GM19463 (cell line): ENCODE results near the gene NEDD4L.

ENCODE experiments used
- ATAC-seq: cut with Tn5 transposase; IDR thresholded peaks from one replicate; pipeline ENCODE4 v1.9.1; 2021; ENCODE audit warnings: mild to moderate bottlenecking, moderate library complexity; ENCODE audit not compliant: unreplicated experiment

The NEDD4L gene

DNA sequence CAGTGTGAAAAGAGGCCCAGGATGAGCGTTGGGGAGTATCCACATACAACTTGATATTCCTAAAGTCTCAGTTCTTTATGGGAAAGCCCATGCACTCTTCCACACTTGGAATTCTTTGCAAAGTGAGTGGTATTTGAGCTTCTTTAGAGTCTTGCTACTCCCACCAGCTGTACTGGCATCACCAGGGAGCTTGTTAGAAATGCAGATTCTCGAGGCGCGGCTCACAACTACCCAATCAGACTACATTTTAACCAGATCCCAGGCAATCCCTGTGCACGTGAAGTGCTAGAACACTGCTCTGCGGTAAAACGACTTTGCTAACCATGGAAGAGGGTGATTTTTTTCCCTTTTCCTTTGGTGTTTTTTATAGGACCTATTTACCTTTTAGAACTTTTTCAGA lies 184.7 kb downstream of the NEDD4L start:
- no peak for ATAC-seq

DNA sequence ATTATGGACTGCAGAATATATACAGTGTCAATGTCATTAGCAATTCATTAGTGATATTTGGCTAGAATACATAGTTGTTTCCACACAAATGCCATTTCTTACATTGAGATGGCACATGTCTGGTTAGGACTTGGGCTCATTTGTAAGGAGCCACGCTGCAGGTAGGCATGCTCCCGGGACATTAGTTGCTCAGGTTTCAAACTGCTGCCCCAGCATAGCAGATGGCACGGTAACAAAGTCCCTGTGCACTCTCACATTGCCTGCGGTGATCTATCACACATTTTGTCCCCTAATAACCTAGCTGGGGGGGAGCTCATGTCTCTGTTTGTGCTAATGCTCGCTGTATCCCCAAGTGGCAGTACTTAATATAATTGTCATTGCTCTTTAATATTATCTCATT lies 185.1 kb downstream of the NEDD4L start:
- no peak for ATAC-seq

DNA sequence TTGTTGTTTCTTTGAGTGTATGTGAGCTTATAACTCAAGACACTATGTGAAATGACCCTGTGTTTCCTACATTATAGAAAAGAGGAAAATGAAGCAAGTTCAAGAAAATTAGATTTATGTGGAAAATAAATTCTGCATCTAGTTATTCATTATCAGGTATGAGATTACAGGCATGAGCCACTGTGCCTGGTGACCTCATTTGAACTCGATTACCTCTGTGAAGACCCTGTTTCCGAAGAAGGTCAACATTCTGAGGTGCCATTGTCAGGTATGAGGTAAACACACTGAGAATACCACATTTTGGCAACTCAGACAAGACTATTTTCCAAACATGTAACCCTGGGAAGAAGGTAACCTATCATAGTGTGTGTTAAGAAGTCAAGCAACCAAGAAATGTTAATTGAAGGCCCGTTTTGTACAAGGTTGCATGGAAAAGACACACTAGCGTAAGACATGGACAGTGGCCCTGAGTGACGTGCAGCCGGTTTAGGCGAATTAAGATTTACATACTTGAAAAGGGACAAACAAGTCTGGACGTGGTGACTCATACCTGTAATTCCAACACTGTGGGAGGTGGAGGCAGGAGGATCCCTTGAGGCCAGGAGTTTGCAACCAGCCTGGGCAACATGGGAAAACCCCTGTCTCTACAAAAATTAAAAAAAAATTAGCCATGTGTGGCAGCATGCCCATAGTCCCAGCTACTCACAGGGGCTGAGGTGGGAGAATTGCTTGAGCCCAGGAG lies 186.6 kb downstream of the NEDD4L start:
- ATAC-seq = peak; percentile 54

DNA sequence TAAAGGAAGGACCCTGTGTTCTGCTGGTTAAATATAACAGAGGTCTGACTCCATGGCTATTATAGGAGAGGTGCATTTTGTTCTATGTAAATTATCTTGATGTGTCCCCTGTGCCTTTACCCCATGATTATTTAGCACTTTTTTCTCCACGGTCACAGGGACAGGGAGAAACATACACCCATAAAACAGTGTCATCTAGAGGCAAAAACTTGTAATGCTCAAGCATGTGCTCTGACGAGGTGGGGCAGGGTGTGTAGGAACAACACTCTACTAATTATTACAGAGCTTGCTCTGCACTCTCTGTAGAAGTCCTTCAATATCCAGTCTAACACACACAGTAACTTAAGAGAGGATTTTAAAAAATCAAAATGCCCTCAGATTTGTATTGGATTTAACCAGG lies 187.9 kb downstream of the NEDD4L start:
- no peak for ATAC-seq

DNA sequence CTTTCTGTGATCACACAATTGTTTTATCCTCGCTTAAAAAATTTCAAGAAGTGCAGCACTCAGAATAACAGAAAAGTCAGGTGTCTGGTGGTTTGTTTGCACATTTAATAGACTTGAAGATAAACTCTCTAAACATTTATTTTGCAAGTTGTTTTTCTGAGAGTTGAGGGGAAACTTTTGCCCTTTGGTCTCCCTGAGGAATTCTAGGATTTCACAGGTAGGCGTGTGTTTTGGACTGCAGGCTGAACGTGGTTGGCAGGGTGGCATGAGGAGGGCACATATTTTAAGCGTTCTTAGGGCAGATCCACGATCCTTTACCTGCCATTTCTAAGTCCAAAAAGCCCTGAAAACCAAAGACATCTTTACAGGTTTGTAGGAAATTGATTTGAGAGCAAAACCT lies 188.6 kb downstream of the NEDD4L start:
- no peak for ATAC-seq

DNA sequence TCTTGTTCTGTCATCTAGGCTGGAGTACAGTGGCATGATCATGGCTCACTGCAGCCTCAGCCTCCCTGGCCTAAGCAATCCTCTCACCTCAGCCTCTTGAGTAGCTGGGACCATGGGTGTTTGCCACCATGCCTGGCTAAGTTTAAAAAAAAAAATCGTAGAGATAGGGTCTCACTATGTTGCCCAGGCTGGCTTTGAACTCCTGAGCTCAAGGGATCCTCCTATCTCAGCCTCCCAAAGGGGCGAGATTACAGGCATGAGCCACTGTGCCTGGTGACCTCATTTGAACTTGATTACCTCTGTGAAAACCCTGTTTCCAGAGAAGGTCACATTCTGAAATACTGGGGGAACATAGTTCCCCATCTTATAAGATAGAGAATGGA lies 190.3 kb downstream of the NEDD4L start:
- ATAC-seq = no peak

DNA sequence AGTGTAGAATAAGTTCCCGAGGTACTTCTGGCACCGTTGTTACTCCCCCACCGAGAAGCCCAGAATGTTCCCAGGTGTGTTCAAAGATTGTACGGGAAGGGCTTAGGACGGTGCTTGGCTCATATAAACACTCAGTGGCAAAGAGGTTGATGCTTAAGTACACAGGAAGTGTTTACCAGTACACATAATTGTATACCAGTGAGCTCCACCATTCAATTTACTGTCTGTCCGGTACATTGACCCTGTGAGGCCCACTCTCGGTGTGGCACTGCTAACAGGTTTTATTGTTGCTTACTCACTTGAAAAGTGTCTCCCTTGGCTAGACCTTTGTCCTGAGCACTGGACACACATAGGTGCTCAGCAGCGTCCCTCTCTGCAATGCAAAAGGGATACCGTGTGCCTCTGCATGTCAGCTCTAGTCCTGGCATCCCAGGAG lies 191.0 kb downstream of the NEDD4L start:
- no peak for ATAC-seq

DNA sequence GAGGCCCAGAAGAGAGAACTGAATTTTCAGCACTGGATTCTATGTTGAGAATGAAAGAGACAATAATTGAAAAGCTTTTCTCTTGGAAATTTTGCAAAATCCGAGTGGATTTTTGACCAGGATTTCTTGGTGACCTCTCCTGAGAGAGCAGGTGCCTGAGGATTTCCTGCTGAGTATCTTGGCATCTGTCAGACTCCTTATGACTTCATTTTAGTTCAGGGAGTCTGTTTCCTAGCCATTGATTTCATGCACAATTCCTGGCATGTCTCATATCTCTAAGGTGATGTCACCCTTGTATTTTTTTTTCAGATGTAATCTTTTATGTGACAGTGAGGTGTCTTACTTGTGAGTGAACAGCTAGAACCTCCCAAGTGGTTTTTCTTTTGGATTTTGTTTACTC lies 195.9 kb downstream of the NEDD4L start:
- ATAC-seq = no peak

DNA sequence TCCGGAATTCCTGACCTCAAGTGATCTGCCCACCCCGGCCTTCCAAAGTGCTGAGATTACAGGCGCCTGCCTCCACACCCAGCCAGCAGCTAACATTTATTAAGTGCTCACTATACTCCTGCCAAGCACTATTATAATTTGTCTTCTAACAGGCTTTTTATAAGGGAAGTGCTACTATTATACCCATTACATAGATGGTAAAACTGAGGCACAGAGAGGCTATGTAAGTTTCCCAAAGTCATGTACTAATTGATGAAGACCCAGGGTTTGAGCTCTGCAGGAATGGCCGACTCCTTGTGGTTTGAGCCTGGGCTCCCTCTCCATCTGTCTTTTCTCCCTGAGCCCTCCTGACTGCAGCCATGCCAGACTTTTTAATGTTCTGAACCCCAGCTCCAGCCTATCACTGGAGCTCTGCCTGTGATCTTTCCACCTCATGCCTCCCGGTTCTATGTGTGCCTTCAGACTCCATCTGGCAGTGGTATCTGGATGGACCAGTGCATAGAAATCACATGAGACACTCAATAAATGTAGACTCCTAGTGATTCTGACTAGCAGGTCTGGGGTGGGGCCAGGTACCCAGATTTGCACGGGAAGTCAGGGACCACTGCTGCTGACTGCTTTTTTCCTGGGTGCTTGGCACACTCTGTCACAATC lies 197.1 kb downstream of the NEDD4L start:
- ATAC-seq = no peak

DNA sequence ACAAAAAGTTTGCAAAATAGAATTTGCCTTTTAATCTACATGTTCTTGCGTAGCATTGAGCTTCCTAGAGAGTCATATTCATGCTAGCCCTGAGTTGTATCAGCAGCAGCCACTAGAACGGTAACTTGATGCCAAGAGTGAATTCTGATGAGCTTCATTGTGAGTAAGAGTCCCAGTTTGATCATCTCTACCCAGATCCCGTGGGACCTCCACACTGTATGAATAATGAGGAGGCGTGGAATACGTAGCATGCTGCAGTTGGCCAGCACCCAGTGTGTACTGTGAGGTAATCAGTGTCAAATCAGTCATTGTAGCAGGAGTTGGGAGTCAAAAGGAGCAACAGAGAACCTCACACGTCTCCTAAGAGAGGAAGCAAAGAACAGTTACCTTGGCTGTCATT lies 197.9 kb downstream of the NEDD4L start:
- no peak for ATAC-seq

DNA sequence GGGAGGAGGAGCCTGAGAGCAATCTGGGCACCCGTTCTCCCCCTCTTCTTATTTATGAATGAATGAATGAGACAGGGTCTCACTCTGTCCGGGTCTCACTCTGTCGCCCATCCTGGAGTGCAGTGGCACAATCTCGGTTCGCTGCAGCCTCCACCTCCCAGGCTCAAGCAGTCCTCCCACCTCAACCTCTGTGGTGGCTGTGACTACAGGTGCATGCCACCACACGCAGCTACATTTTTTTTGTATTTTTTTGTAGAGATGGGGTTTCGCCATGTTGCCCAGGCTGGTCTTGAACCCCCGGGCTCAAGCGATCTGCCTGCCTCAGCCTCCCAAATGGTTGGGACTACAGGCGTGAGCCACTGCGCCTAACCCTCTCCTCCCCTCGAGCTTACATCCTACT lies 198.4 kb downstream of the NEDD4L start:
- no peak for ATAC-seq

DNA sequence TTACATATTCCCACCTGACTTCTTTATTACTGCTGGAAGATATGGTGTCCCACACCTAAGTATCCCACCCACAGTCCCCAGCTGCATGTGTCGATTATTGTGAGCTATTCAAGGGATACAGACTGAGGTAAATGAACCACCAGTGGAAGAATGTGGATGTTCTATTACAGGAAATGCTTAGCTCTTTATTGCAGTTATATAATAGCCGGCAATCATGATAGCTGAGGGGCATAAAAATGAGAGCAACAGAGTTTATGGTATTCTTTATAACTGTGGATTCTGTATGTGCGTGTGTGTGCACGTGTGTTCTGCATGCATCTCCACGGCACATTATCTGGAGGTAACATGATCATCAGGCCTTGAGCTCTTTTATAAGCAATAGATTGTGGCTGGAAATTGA lies 198.9 kb downstream of the NEDD4L start:
- ATAC-seq = no peak

DNA sequence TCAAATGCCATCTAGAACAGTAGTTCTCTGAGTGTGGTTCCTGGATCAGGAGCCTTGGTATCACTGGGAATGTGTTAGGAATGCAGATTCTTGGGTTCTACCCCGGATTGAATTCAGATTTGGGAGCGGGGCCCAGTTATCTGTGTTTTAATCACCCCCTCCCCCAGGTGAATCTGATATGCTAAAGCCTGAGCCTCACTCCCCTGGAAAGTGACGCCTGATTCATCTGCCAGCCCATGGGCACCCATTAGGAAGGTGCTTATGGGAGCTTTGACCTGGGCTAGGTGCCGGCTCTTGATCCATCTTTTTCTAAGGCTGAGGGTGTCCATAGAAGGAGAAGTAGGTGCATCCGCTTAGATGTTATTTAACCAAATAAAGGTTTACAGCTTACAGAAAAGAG lies 199.4 kb downstream of the NEDD4L start:
- ATAC-seq = no peak

DNA sequence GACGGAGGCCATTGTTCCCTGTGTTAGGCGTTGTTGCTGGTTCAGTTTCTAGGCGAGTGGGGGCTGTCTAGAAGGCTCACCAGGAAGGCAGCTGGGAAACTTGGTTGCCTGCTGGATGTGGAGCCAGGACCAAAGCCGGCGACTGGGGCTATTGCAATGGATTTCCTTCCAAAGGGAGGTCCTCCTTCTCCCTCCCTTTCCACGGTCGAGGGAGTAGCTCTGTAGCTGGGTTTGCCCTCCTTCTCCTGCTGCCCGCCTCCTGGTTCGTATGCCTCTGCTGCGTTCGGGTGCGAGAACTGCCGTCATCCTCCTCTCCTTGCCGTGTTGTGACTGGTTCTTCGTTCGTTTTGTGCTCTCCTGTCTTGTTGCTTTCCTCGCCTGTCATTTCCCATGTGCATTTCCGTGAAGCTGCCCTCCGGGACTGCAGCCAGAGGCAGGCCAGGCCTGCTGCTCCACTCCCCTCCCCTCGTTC lies 203.4 kb downstream of the NEDD4L start:
- ATAC-seq = no peak

DNA sequence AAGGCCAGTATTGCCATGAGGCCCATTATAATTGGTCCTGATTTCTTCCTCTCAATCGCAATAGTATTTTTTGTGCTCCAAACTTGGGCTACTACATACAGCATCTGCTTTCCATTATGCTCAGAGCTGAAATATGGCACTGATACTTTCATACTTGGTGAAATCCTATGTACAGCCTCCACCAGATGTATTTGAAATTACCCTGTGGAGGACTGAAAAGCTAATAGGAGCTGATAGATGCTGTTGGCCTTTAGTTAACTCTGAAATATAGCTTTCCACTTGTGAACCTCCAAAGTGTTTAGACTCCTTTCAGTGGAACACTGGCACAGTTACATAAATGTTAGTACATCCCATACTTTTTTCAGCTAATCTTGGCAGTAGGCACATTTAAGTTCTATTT lies 205.7 kb downstream of the NEDD4L start:
- ATAC-seq = no peak

DNA sequence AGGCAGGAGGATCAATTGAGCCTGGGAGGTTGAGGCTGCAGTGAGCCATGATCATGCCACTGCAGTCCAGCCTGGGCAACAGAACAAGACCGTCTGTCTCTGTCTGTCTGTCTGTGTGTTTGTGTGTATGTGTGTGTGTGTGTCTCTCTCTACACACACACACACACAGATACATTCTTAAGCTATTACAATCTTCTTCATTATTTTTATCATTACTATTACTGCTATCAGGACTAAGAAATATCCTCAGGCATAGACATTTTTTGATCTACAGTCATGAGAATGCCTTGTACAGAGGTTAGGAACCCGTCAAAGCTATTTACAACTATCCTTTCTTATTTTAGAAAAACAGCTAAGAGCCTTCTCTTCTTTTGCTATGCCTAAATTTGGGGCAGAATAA lies 207.4 kb downstream of the NEDD4L start:
- ATAC-seq = no peak

DNA sequence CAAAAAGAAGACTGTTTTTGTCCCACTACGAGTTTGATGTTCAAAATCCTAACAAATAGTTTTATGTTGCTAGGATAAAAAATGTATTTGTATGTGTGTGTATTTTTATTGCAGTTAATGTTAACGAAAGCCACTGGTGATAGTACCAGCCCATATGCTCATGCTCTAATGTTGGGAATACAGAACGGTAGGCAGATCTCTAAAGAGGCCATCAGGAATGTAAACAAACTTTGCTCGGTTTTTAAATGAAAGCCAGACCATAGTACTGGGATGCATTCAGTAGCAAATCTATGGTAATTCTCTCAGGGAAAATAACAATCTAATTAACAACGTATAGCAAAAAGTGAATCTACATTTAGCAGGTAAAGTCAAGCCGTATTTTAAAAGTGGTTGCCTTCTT lies 208.1 kb downstream of the NEDD4L start:
- no peak for ATAC-seq

DNA sequence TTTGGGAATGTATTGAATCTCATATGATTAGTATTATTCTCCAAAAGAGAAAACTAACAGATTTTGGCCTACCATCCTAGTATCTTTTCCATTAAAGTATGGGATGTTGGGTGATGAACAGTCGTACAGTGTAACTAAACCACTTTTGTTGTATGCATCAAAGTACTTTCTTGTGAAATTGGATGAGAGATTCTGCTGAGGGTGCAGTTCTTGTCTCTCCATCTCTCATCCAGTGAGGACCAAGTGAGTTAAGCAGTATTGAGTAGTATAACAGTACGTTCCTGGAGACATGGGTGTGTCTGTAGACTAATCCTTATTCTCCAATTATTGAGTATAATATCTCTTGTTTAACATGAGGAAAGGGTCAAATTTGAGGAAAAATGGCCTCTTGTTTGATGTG lies 209.3 kb downstream of the NEDD4L start:
- ATAC-seq = no peak

DNA sequence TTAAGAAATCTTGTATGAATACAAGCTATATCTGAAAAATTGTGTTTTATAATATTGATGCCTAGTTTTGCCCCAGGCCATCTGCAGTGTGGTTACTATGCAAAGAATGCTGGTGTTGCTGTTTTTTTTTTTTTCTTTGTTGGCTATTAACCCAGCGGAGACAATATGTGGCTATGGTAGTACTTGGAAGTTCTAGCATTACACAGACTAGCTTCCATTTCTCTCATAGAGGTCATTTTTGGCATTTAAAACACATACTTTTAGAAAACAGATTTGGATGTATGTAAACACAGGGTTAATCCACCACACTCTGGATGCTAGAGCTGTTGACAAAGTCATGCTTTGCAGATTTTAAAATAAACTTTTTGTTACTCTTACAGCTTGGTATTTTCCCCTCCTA lies 209.8 kb downstream of the NEDD4L start:
- ATAC-seq = no peak

DNA sequence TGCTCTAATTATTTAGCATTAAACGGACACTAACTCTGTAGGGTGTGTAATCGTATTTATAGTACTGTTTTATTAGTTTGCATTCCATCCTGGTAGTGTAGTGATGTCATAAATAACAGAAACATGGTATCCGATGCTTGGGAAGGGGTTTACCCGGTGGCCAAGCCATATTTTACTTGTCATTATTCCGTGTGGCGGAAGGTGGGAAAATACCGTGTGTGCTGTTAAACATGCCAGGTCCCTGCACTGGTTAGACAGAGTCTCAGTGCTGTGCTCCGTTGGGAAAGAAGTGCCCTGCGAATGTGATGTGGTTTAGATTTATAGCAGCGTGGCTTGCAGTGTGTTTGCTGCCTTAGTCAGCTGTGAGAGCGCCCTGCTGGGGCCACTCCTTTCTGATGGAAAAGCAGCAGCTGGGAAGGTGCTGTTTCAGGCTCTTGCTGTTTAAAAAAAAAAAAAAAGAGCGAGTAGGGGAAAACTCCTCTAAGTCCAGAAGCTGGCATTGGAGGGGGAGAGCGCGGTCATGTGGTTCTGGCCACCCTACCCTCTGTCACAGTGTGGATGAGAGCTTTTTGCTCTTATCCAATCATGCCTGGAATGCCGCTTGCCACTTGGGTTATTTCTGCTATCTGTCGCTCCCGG lies 211.0 kb downstream of the NEDD4L start:
- no peak for ATAC-seq

DNA sequence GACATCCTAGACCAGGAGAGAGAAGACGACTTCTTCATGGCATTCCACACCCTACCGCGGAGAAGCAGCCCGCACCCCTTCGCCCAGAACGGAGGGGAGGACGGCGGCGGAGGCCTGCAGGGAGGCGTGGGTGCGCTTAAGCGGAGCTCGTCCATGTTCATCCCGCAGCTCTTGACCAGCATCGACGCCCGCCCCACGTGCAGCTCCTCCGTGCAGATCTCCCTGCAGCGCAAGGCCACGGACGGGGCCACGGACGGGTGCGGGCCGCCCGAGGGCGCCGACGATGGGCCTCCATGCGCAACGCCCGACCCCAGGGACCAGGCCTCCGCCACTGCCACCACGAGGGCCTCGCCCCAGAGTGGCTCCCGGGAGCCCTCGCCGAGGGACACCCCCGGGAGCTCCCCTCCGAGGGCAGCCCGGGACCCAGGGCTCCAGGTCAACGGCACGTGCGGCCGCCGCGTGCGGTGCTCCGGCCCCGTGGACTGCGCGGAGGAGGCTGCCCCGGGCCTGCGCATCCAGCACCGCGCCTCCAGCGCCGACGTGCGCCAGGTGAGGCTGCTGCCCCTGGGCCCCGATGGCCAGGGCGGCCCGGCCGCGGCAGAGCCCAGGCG lies 211.8 kb downstream of the NEDD4L start:
- ATAC-seq = no peak
